HUES6 (cell line): ENCODE results near the gene PPP6R3.

Experiments used
- H3K27ac ChIP-seq: 2 replicates; pipeline ENCODE4 v1.7.0; 2013; ENCODE audit warnings: low read depth, mild to moderate bottlenecking, low read length, inconsistent platforms
- H3K27me3 ChIP-seq: 2 replicates; pipeline ENCODE4 v1.6.1; 2013; ENCODE audit warnings: low read length; ENCODE audit not compliant: control insufficient read depth, insufficient read depth
- H3K36me3 ChIP-seq: 2 replicates; pipeline ENCODE4 v1.6.1; 2013; ENCODE audit warnings: low read length; ENCODE audit not compliant: control insufficient read depth, insufficient read depth
- H3K4me1 ChIP-seq: 2 replicates; pipeline ENCODE4 v1.6.1; 2013; ENCODE audit warnings: low read length; ENCODE audit not compliant: control insufficient read depth, insufficient read depth
- H3K4me3 ChIP-seq: 2 replicates; pipeline ENCODE4 v1.5.1; 2013; ENCODE audit warnings: low read depth, low read length
- H3K9ac ChIP-seq: one replicate; pipeline ENCODE4 v1.6.1; 2013; ENCODE audit warnings: mild to moderate bottlenecking, low read length
- H3K9me3 ChIP-seq: 2 replicates; pipeline ENCODE4 v1.6.1; 2013; ENCODE audit warnings: low read depth, low read length; ENCODE audit not compliant: control insufficient read depth, insufficient read depth

PPP6R3 gene

DNA sequence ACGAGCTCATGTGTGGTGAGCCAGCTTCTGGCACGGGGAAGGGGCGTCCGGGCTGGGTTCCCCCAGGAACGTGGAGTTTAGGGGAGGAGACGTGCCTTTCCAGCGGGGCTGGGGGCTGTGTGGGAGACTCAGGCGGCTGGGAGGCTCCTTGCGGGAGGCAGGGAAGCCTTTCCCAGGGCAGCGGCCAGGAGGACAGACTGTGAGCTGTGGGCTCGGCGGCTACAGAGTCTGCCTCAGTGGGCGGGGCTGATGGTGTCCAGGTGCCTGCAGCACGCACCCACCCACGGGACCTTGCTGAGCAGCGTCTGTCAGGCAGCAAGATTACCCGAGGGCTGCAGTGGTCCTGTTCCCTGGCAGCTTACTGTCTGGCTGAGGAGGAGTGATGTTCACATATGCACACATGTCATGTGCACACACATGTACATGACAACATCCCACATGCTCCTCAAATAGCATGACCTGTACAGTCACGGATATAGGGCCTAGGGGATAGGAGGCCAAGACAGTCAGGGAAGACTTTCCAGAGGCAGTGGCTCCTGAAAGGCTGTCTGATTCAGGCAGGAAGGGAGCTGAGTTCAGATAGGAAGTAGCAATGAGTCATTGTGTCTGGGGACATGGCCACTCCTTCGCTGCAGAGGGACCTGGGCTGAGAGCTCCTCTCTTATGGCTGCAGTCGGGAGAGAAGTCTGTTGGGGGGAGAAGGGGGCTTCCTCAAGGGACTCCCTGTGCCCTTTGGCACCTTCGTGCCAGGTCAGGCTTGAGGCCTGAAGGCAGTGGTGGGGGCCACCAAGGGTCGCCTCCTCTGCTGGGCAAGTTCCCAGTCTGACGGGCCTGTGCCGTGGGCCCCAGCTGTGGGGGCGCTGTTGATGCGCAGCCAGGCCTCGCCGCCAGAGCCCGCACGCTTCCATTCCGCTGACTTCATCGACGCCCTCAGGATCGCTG lies 23.3 kb upstream of the PPP6R3 start:
- Histone ChIP-seq H3K36me3 (peaks cover 43% of the 10 kb centered on the region), H3K9ac (peak overlapping the region; percentile 6), H3K4me1 (peaks cover 44% of the 10 kb centered on the region), H3K27me3 (no peaks in the 10 kb centered on the region), H3K27ac (no peak overlapping the region; the same call in 1 of the 2 replicates), H3K9me3 (no peaks in the 10 kb centered on the region), H3K4me3 (no peak overlapping the region)

DNA sequence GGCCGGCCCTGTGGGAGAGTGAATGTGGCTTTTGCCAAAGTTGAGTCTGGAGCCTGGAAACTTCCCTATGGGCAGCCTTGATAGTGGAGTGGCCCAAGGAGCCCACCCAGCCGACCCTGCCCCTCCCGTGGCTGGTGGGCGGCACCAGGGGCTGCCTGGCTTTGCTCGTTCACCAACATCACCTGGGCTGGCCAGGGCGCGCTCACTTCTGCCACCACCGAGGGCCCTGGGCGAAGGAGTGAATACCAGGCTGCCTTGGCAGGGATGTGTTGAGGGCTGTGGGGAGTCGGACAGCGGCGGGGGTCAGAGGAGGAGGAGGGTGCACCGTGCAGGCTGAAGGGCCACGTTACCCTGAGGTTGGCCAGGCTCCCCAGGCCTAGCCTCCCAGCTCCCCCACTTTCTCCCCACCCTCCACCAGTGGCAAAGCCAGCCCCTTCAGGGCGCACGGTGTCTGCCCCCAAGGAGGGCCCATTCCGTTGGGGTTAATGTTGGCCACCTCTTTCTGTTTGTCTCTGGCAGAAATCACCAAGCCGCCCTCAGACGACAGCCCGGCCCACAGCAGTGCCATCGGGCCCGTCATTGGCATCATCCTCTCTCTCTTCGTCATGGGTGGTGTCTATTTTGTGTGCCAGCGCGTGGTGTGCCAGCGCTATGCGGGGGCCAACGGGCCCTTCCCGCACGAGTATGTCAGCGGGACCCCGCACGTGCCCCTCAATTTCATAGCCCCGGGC lies 22.5 kb upstream of the PPP6R3 start:
- Histone ChIP-seq H3K4me1 (peaks cover 49% of the 10 kb centered on the region), H3K36me3 (peaks cover 36% of the 10 kb centered on the region), H3K27me3 (no peaks in the 10 kb centered on the region), H3K9ac (no peak overlapping the region), H3K27ac (no peak overlapping the region), H3K4me3 (no peak overlapping the region), H3K9me3 (no peaks in the 10 kb centered on the region)

DNA sequence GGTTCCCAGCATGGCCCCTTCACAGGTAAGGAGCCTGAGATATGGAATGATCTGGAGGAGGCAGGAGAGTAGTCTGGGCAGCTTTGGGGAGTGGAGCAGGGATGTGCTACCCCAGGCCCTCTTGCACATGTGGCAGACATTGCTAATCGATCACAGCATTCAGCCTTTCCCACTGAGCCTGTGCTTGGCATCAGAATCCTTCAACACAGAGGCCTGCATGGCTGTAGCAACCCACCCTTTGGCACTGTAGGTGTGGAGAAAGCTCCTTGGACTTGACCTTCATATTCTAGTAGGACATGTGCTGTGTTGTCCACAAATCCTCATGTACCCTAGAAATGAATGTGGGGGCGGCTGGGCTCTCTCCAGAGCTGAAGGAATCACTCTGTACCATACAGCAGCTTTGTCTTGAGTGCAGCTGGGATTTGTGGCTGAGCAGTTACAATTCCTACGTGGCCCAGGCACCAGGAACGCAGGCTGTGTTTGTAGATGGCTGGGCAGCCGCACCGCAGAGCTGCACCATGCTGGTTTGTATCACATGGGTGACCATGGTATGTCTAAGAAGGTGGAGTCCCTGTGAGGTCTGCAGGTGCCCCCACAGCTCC lies 21.8 kb upstream of the PPP6R3 start:
- no peaks in the 10 kb centered on the region for H3K9me3 ChIP-seq
- H3K4me3 ChIP-seq, result no peak overlapping the region
- H3K9ac ChIP-seq, result no peak overlapping the region
- H3K4me1 ChIP-seq, result peaks cover 49% of the 10 kb centered on the region
- no peak overlapping the region for H3K27ac ChIP-seq
- peaks cover 29% of the 10 kb centered on the region for H3K36me3 ChIP-seq
- H3K27me3 ChIP-seq, result no peaks in the 10 kb centered on the region

DNA sequence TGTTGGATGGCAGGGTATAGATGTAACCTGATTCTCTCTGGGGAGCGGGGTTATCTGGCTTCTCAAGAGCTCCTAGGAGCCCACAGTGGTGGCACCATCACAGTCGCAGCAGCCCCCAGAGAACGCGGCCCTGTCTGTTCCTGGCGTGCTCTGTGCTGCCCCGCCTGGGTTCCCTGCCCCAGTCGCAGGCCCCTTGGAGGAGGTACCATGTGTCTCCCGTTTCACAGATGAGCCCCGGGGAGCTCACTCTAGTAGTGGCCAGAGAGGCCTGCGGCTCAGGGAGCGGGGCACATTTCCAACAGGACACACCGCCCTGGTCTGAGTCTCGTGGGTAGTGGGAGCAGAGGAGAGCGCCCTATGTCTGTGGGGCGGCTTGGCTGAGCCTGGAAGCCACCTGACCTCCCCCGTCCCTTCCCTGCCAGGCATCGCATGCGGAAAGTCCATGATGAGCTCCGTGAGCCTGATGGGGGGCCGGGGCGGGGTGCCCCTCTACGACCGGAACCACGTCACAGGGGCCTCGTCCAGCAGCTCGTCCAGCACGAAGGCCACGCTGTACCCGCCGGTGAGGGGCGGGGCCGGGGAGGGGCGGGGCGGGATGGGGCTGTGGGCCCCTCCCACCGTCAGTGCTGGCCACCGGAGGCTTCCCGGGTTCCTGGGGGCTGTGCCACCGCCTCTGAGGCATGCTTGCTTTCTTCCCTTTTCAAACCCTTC lies 21.0 kb upstream of the PPP6R3 start:
- Histone ChIP-seq H3K9ac (no peak overlapping the region), H3K27me3 (no peaks in the 10 kb centered on the region), H3K9me3 (no peaks in the 10 kb centered on the region), H3K36me3 (peaks cover 25% of the 10 kb centered on the region), H3K27ac (no peak overlapping the region), H3K4me3 (no peak overlapping the region), H3K4me1 (peaks cover 49% of the 10 kb centered on the region)

DNA sequence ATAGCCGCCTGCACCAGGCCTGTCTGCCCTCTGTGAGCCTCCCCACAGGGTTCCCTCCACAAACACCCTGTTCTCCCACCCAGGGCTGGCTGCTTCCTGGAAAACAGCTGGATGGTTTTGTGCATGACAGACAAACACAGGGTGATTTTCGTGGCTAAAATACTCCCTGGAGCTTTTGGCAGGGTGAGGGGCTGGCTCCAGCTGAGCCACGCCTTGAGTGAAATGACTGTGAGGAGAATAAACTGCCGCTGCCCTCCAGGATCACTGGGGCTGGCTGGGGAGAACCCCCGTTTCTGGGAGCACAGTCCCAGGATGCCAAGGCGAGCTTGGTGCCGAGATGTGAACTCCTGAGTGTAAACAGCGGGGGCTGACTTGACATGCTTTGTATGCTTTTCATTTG lies 20.3 kb upstream of the PPP6R3 start:
- Histone ChIP-seq H3K9me3 (no peaks in the 10 kb centered on the region), H3K27ac (no peak overlapping the region), H3K9ac (no peak overlapping the region), H3K4me3 (no peak overlapping the region), H3K4me1 (peaks cover 49% of the 10 kb centered on the region), H3K36me3 (peaks cover 20% of the 10 kb centered on the region), H3K27me3 (no peaks in the 10 kb centered on the region)

DNA sequence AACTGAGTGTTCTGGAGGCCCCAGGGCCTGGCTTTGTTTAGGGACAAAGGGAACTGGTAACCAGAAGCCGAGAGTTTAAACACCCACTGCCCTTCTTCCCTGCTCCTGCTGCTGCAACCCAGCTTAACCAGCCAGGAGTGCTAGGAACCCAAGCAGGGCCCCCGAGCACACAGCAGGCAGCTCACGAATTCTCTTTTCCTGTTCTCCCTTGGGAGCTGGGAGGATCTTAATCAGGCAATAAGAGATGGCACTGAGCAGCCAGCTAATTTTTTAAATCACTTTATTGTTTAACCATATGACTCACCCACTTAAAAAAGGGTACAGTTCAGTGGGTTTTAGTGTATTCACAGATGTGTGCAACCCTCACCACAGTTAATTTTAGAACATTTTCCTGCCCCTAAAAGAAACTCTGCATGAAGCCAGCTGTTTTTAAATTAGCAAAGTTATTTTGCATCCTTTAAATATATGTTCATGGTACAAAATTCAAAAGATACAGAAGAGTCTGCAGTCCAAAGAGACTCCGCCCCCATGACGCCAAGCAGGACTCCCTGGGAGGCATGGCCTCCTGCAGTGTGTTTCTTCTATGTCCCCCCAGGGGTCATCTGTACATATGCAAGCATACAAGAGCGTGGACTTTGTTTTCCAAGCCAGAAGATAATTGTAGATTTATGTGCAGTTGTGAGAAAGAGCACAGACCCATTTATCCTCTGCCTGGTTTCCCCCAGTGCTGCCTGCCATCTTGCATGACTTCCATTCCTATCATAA lies 18.9 kb upstream of the PPP6R3 start:
- Histone ChIP-seq H3K27ac (peak overlapping the region; percentile 44; the same call in 1 of the 2 replicates), H3K9me3 (no peaks in the 10 kb centered on the region), H3K4me1 (peaks cover 47% of the 10 kb centered on the region), H3K36me3 (peaks cover 19% of the 10 kb centered on the region), H3K9ac (no peak overlapping the region), H3K4me3 (no peak overlapping the region), H3K27me3 (no peaks in the 10 kb centered on the region)

DNA sequence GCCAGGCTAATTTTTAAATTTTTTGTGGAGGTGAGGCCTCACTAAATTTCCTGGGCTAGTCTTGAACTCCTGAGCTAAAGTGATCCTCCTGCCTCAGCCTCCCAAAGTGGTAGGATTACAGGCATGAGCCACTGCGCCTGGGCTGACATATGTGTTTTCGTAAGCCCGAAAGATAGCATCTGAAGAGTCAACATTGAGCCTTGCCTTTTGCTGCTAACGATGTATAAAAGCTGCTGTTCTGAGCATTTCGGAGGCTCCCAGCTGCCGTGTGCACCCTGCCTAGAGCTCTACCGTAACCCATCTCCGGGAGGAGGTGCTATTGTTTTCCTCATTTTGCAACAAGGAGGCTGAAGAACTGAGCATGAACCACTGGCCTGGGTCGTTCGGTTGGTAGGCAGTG lies 18.1 kb upstream of the PPP6R3 start:
- Histone ChIP-seq H3K27ac (no peak overlapping the region), H3K4me1 (peaks cover 42% of the 10 kb centered on the region), H3K9me3 (no peaks in the 10 kb centered on the region), H3K27me3 (no peaks in the 10 kb centered on the region), H3K9ac (no peak overlapping the region), H3K4me3 (no peak overlapping the region), H3K36me3 (peaks cover 21% of the 10 kb centered on the region)

DNA sequence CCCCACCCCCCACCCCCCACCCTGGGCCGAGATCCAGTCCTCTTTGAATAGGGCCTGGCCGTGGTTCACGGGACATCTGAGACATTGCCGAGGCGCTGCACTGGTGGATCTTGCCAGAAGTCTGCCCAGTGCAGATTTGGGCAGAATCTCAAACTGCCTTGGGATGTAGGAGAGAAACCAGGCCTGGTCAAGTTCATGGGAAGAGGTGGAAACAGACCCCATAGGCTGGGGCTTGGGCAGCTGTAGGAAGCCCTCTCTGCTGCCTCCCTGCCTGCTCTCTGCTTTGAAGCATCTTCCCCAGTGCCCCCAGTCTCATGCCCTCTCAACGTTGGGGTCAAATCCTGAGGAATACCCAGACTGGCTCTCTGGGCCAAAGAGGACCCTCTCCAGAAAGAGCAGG lies 16.0 kb upstream of the PPP6R3 start:
- Histone ChIP-seq H3K36me3 (peaks cover 23% of the 10 kb centered on the region), H3K4me1 (peaks cover 32% of the 10 kb centered on the region), H3K4me3 (no peak overlapping the region), H3K27me3 (no peaks in the 10 kb centered on the region), H3K9me3 (no peaks in the 10 kb centered on the region), H3K27ac (no peak overlapping the region), H3K9ac (no peak overlapping the region)

DNA sequence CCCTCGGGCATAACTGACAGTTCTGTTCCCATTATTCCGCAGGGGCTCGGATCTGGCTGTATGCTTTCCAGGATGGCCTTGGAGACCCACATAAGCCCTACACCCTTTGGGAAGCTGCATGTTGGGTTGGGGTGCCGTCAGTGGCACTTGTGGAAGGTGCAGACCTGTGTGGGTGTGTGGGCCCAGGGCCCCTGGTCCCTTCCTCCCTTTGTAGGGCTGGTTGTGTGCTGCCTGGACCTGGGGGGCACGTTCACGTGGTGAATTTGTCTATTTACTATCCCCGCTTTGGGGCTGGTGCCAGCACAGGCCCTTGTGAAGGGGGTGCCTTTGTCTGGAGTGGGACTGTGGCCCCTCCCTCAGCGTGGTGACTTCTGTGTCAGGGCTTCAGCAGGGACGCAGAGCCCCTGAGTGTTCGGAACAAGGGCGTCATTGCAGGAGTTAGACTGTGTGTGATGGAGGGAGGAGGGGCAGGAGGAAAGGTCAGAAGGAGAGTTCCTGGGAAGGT lies 15.0 kb upstream of the PPP6R3 start:
- peaks cover 23% of the 10 kb centered on the region for H3K4me1 ChIP-seq
- no peak overlapping the region for H3K27ac ChIP-seq
- H3K4me3 ChIP-seq, result no peak overlapping the region
- no peaks in the 10 kb centered on the region for H3K9me3 ChIP-seq
- H3K27me3 ChIP-seq, result no peaks in the 10 kb centered on the region
- H3K36me3 ChIP-seq, result peaks cover 26% of the 10 kb centered on the region
- no peak overlapping the region for H3K9ac ChIP-seq
